Cardiac muscle cell (in vitro differentiated cells and primary cell): ENCODE measurements around the gene NBAS. TPM values are rescaled to one million over a fixed set of nuclear protein-coding genes. Genes with fewer than 3 reads are reported as not detected.
A peak's percentile ranks its signal among the peaks of the same experiment; 100 is the strongest.
"Not testable (repeated sequence)": the region's sequence is repeated elsewhere in the genome, so short reads cannot be mapped to it uniquely, and the experiment has no call there.

Source experiments
- DNase-seq, 2 donors: peaks; one replicate each; pipeline versions ENCODE4 v3.0.0 to v3.0.0-alpha.2; 2010 to 2017; ENCODE audit warnings: low read depth in 1 of 2, low spot score in 1 of 2
- H3K27ac ChIP-seq: fragments of 200-600 bp; sonication (generic); 2 replicates; pipeline ENCODE4 v1.5.1; 2016
- H3K27me3 ChIP-seq: fragments of 200-600 bp; sonication (generic); 2 replicates; pipeline ENCODE4 v1.6.0; 2016; ENCODE audit warnings: control low read depth
- H3K36me3 ChIP-seq: fragments of 200-600 bp; sonication (generic); 2 replicates; pipeline ENCODE4 v1.5.1; 2016; ENCODE audit warnings: control low read depth
- H3K4me1 ChIP-seq: fragments of 200-600 bp; sonication (generic); 2 replicates; pipeline ENCODE4 v1.8.1; 2017; ENCODE audit warnings: low read depth, mild to moderate bottlenecking, mixed run types
- H3K4me3 ChIP-seq: fragments of 200-600 bp; sonication (generic); 2 replicates; pipeline ENCODE4 v1.5.1; 2016; ENCODE audit warnings: mild to moderate bottlenecking
- H3K9me3 ChIP-seq: fragments of 200-600 bp; sonication (generic); 2 replicates; pipeline ENCODE4 v1.5.1; 2017; ENCODE audit warnings: low read depth, mild to moderate bottlenecking, control low read depth
- CTCF ChIP-seq: IDR thresholded peaks from 2 replicates; pipeline ENCODE4 v1.5.1; 2012; ENCODE audit warnings: low read depth, mild to moderate bottlenecking, low read length
- polyA plus RNA-seq: library from polyadenylated mRNA; unstranded; fragments of >200 nt; fragmentation: Nextera tagmentation; extraction: Ambion mirVana; gene quantifications from 2 replicates; pipeline ENCODE4 v1.2.1, GENCODE V29; 2016
- total RNA-seq: library from RNA; depleted of rRNA; stranded (reverse); fragments of >200 nt; gene quantifications from 2 replicates; pipeline ENCODE4 v1.2.3, GENCODE V29; 2016

The NBAS gene
- total and polyA plus RNA-seq, 2 experiments from 2014 or later: 32.4 to 74.8 TPM

- Histone ChIP-seq H3K27me3 (no peaks in the 10 kb centered on the region), H3K4me1 (no peaks in the 10 kb centered on the region), H3K27ac (no peak overlapping the region), H3K36me3 (peaks cover 7% of the 10 kb centered on the region), H3K9me3 (no peaks in the 10 kb centered on the region), H3K4me3 (no peak overlapping the region)
- no peak for DNase-seq
- TF ChIP-seq CTCF: no peak
Measured at GRCh38 chr2:15506229-15506819, 54.8 kb downstream of the NBAS start.

- Histone ChIP-seq H3K4me3 (no peak overlapping the region), H3K9me3 (no peaks in the 10 kb centered on the region), H3K27me3 (no peaks in the 10 kb centered on the region), H3K4me1 (no peaks in the 10 kb centered on the region), H3K36me3 (peaks cover 1% of the 10 kb centered on the region), H3K27ac (no peak overlapping the region)
- no peak for DNase-seq
- TF ChIP-seq CTCF: no peak
Measured at GRCh38 chr2:15504882-15505663, 56.1 kb downstream of the NBAS start.

- H3K4me3 ChIP-seq, H3K27ac ChIP-seq, H3K9me3 ChIP-seq, H3K27me3 ChIP-seq, DNase-seq, H3K36me3 ChIP-seq, H3K4me1 ChIP-seq: not testable (repeated sequence)
Measured at GRCh38 chr2:15499251-15499650, 61.9 kb downstream of the NBAS start.

GRCh38 chr2:15498554-15498953 lies 62.6 kb downstream of the NBAS start:
- no peak for DNase-seq
- H3K36me3 ChIP-seq: no peaks in the 10 kb centered on the region
- no peaks in the 10 kb centered on the region for H3K27me3 ChIP-seq
- no peaks in the 10 kb centered on the region for H3K9me3 ChIP-seq
- no peak overlapping the region for H3K27ac ChIP-seq
- no peaks in the 10 kb centered on the region for H3K4me1 ChIP-seq
- TF ChIP-seq CTCF: no peak
- H3K4me3 ChIP-seq: no peak overlapping the region

GRCh38 chr2:15494877-15495276 lies 66.3 kb downstream of the NBAS start:
- H3K9me3 ChIP-seq: no peaks in the 10 kb centered on the region
- no peak for TF ChIP-seq CTCF
- H3K36me3 ChIP-seq: no peaks in the 10 kb centered on the region
- H3K4me1 ChIP-seq: no peaks in the 10 kb centered on the region
- H3K27ac ChIP-seq: no peak overlapping the region
- H3K4me3 ChIP-seq: no peak overlapping the region
- peak in 1 of 2 donors; percentile 1 for DNase-seq
- H3K27me3 ChIP-seq: no peaks in the 10 kb centered on the region

- Histone ChIP-seq H3K27ac (no peak overlapping the region), H3K4me1 (no peaks in the 10 kb centered on the region), H3K27me3 (no peaks in the 10 kb centered on the region), H3K36me3 (peaks cover 7% of the 10 kb centered on the region), H3K9me3 (no peaks in the 10 kb centered on the region), H3K4me3 (no peak overlapping the region)
- no peak for DNase-seq
- no peak for TF ChIP-seq CTCF
Measured at GRCh38 chr2:15492773-15493325, 68.3 kb downstream of the NBAS start.
